Measurements from ENCODE around the gene WDR43.

The WDR43 gene

GRCh38 chr2:28905533-28905932, 11.1 kb downstream of the WDR43 start:
- Histone ChIP-seq H3K9me3 (no peaks in the 10 kb centered on the region), H3K27me3 (no peaks in the 10 kb centered on the region), H3K36me3 (peaks cover 92% of the 10 kb centered on the region), H3K4me1 (no peaks in the 10 kb centered on the region), H3K4me3 (ENCODE audit: low read depth, low read length) (no peak overlapping the region)
- no peak for DNase-seq
- no peak for TF ChIP-seq CTCF (IDR thresholded peaks at IDR 0.05; ENCODE audit: low read depth, low read length)

DNA sequence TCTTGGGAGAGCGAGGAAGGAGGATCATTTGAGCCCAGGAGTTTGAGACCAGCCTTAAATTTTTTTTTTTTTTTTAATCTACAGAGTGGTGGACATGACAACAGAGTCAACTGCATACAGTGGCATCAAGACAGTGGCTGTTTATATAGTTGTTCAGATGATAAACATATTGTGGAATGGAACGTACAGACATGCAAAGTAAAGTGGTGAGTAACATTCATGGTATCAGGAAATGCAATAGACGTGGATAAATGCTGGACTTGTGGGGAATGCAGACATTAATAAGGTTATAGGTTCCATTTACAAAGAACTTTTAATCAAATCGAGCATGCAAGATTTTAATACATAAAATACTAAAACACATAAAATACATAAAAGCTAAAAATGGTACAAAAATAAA, 11.9 kb downstream of the WDR43 start:
- Histone ChIP-seq H3K4me3 (ENCODE audit: low read depth, low read length) (no peak overlapping the region), H3K9me3 (no peaks in the 10 kb centered on the region), H3K27me3 (no peaks in the 10 kb centered on the region), H3K4me1 (no peaks in the 10 kb centered on the region), H3K36me3 (peaks cover 92% of the 10 kb centered on the region)
- DNase-seq, result no peak
- TF ChIP-seq CTCF (IDR thresholded peaks at IDR 0.05; ENCODE audit: low read depth, low read length), result no peak

DNA sequence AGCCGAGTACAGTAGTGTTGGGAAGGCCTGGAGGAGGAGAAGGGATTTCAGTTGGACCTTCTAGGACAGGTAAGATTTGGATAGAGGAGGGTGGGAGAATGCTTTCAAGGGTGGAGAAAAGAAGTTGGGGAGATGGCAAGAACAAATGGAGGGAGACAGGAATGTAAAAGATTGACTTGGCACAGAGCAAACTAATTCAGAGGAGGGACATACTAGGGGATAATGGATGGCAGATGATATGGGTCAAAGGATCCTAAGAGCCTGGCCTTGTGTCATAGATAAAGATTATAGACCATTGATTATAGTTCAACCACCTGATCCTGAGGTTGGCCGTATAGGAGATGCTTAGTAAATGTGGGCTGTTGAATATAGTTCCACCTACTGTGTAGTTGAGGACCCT, 12.4 kb downstream of the WDR43 start:
- no peak for DNase-seq
- Histone ChIP-seq H3K4me1 (no peaks in the 10 kb centered on the region), H3K9me3 (no peaks in the 10 kb centered on the region), H3K27me3 (no peaks in the 10 kb centered on the region), H3K4me3 (ENCODE audit: low read depth, low read length) (no peak overlapping the region), H3K36me3 (peaks cover 92% of the 10 kb centered on the region)
- TF ChIP-seq CTCF (IDR thresholded peaks at IDR 0.05; ENCODE audit: low read depth, low read length), result no peak

- Histone ChIP-seq H3K9me3 (no peaks in the 10 kb centered on the region), H3K4me3 (ENCODE audit: low read depth, low read length) (no peak overlapping the region), H3K36me3 (peaks cover 92% of the 10 kb centered on the region), H3K4me1 (no peaks in the 10 kb centered on the region), H3K27me3 (no peaks in the 10 kb centered on the region)
- no peak for TF ChIP-seq CTCF (IDR thresholded peaks at IDR 0.05; ENCODE audit: low read depth, low read length)
- no peak for DNase-seq
These were observed 13.7 kb downstream of the WDR43 start for GRCh38 chr2:28908172-28908571.

DNA sequence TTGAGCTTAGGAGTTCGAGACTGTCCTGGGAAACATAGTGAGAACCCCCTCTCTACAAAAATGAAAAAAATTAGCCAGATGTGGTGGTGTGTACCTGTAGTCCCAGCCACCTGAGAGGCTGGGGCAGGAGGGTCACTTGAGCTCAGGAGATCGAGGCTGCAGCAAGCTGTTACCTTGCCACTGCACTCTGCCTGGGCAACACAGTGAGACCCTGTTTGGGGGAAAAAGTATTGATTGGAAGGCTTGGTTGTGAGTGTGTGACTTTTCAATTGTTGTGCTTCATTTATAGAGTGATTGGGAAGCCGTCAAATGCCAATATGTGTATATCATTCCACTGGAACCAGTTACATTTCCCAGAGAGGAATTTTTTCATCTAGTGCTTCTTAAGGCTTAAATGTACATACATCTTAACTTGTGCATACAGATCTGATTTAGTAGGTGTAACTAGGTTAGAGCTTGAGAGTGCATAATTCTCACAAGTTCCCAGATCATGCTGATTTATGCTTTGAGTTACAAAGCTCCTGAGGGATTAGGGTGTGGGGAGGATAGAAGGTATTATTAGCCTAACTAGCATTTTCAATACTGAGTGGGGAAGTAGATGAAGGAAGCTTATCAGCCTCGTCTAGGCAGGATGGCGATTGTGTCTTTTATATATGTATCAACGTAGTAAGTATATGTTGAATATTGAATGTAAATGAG, 15.3 kb downstream of the WDR43 start:
- no peak for DNase-seq
- no peaks in the 10 kb centered on the region for H3K9me3 ChIP-seq
- H3K36me3 ChIP-seq, result peaks cover 93% of the 10 kb centered on the region
- H3K4me3 ChIP-seq (ENCODE audit: low read depth, low read length), result no peak overlapping the region
- no peaks in the 10 kb centered on the region for H3K4me1 ChIP-seq
- no peak for TF ChIP-seq CTCF (IDR thresholded peaks at IDR 0.05; ENCODE audit: low read depth, low read length)
- H3K27me3 ChIP-seq, result no peaks in the 10 kb centered on the region

DNA sequence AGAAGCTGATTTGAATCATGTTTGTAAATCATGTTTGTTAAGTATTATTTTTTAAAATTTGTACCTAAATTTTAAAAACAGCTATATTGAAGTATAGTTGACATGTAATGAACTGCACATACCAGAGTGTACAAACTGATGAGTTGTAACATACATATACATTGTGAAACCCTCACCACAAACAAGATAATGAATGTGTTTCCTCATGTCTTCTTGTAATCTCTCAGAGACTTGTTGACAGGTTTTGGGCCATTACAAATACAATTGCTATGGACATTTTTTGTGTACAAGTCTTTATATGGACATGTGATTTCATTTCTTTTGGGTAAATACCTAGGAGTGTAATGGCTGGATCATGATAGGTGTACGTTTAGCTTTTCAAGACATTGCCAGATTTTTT, 21.5 kb downstream of the WDR43 start:
- H3K27me3 ChIP-seq, result no peaks in the 10 kb centered on the region
- H3K9me3 ChIP-seq, result no peaks in the 10 kb centered on the region
- H3K4me3 ChIP-seq (ENCODE audit: low read depth, low read length), result no peak overlapping the region
- H3K4me1 ChIP-seq, result no peaks in the 10 kb centered on the region
- H3K36me3 ChIP-seq, result peaks cover 89% of the 10 kb centered on the region
- no peak for DNase-seq
- no peak for TF ChIP-seq CTCF (IDR thresholded peaks at IDR 0.05; ENCODE audit: low read depth, low read length)

Data from BE2C (cell line).